ENCODE measurements around the gene RPS6KA4.
"Not testable (repeated sequence)": the region's sequence is repeated elsewhere in the genome, so short reads cannot be mapped to it uniquely, and the experiment has no call there.

Gene RPS6KA4

GRCh38 chr11:64358907-64359711 lies at the start of gene RPS6KA4:
Gene RPS6KA4, plus strand, starts transcription at chr11:64359162. Its CDS starts 74 bp downstream, at chr11:64359236.
- peak; percentile 41 for DNase-seq

GRCh38 chr11:64312947-64313346 lies 46.0 kb upstream of the RPS6KA4 start:
- no peak for DNase-seq

GRCh38 chr11:64313491-64314145 lies 45.3 kb upstream of the RPS6KA4 start:
- DNase-seq, result no peak

GRCh38 chr11:64314146-64314804 lies 44.7 kb upstream of the RPS6KA4 start:
- DNase-seq, result no peak

GRCh38 chr11:64314805-64315561 lies 44.0 kb upstream of the RPS6KA4 start:
- DNase-seq, result no peak

GRCh38 chr11:64315667-64316526 lies 43.1 kb upstream of the RPS6KA4 start:
- not testable (repeated sequence) for DNase-seq

- DNase-seq, result peak; percentile 24
Observed at GRCh38 chr11:64316672-64317324, 42.2 kb upstream of the RPS6KA4 start.

- DNase-seq, result peak; percentile 99
Observed at GRCh38 chr11:64317325-64317960, 41.5 kb upstream of the RPS6KA4 start, which contains the start of gene TRMT112. Gene TRMT112, minus strand, starts transcription at chr11:64317559. Its CDS starts 33 bp downstream, at chr11:64317526.

GRCh38 chr11:64317961-64318765 lies 40.8 kb upstream of the RPS6KA4 start, which contains the start of gene PRDX5:
Gene PRDX5, plus strand, starts transcription at chr11:64318121. Its CDS starts 95 bp downstream, at chr11:64318216.
- DNase-seq, result peak; percentile 94

- DNase-seq, result no peak
Observed at GRCh38 chr11:64318766-64319761, 39.9 kb upstream of the RPS6KA4 start.

GRCh38 chr11:64320556-64320955 lies 38.4 kb upstream of the RPS6KA4 start:
- DNase-seq, result no peak

- no peak for DNase-seq
Observed at GRCh38 chr11:64321026-64321425, 37.9 kb upstream of the RPS6KA4 start.

GRCh38 chr11:64321533-64321932 lies 37.4 kb upstream of the RPS6KA4 start:
- DNase-seq, result no peak

GRCh38 chr11:64322925-64323260 lies 36.1 kb upstream of the RPS6KA4 start:
- no peak for DNase-seq

- DNase-seq, result no peak
Observed at GRCh38 chr11:64323373-64323772, 35.6 kb upstream of the RPS6KA4 start.

GRCh38 chr11:64323984-64324383 lies 35.0 kb upstream of the RPS6KA4 start:
- DNase-seq, result not testable (repeated sequence)

- DNase-seq, result no peak
Observed at GRCh38 chr11:64324692-64325469, 34.1 kb upstream of the RPS6KA4 start.

GRCh38 chr11:64327375-64327774 lies 31.6 kb upstream of the RPS6KA4 start:
- no peak for DNase-seq

All from stimulated activated naive CD4-positive, alpha-beta T cell treated with Interleukin-2 at 50 U/mL for 16 hours (primary cell).